PC-3 (cell line): ENCODE results near the gene MICOS13.

Experiments used
- EZH2 ChIP-seq: fragments of 300-600 bp; sonication (generic); IDR thresholded peaks from one replicate; pipeline ENCODE4 v1.6.1; 2017; ENCODE audit warnings: antibody characterized with exemption, mild to moderate bottlenecking, low read length; ENCODE audit not compliant: unreplicated experiment
- TF ChIP-seq, protein P1 (sequence below): fragments of 300-600 bp; sonication (generic); conservative IDR thresholded peaks from 2 replicates; pipeline ENCODE4 v1.5.1; 2017; ENCODE audit warnings: antibody characterized with exemption, low read depth, mild to moderate bottlenecking, low read length

DNA sequence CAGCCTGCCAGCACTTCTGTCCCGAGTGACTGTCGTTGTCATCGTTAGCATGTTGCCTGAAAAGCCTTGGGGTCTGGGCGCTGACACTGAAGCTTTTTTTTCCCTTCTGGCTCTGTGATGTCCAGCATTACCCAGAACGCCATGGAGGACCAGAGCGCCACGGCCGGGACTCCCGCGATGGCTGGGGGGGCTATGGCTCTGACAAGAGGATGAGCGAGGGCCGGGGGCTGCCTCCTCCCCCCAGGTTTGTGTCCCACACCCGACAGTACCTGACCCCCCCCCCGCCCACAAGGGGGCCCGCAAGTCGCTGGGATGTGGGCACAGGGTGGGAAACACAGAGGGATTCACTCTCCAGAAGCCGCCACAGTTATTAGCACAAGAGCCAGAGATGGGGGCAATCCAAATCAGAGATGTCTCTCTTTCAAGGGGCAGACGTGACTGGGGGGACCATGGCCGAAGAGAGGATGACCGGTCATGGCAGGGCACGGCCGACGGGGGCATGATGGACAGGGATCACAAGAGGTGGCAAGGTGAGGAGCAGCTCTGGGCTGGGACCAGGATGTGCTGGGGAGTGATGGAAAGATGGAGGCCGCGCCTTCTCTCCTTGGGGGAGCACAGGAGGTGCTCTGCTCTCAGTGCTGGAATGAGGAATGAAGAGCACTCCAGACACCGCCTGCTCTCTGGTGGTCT, 13.2 kb downstream of the MICOS13 start:
- TF ChIP-seq, protein P1, sequence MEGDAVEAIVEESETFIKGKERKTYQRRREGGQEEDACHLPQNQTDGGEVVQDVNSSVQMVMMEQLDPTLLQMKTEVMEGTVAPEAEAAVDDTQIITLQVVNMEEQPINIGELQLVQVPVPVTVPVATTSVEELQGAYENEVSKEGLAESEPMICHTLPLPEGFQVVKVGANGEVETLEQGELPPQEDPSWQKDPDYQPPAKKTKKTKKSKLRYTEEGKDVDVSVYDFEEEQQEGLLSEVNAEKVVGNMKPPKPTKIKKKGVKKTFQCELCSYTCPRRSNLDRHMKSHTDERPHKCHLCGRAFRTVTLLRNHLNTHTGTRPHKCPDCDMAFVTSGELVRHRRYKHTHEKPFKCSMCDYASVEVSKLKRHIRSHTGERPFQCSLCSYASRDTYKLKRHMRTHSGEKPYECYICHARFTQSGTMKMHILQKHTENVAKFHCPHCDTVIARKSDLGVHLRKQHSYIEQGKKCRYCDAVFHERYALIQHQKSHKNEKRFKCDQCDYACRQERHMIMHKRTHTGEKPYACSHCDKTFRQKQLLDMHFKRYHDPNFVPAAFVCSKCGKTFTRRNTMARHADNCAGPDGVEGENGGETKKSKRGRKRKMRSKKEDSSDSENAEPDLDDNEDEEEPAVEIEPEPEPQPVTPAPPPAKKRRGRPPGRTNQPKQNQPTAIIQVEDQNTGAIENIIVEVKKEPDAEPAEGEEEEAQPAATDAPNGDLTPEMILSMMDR: no peak
- no peak for TF ChIP-seq EZH2
